Chondrocyte (in vitro differentiated cells): Measurements from ENCODE around the gene TSEN54. TPM values are rescaled to one million over a fixed set of nuclear protein-coding genes. Genes with fewer than 3 reads are reported as not detected.

Source experiments
- DNase-seq: peaks from one replicate; pipeline ENCODE4 v3.0.0; 2021; ENCODE audit warnings: mixed read lengths, low spot score
- H3K27ac Mint-ChIP-seq: one replicate; pipeline ENCODE4 v1.8.0; 2021; ENCODE audit warnings: mild to moderate bottlenecking, moderate library complexity, mixed read lengths; ENCODE audit not compliant: unreplicated experiment
- H3K27me3 Mint-ChIP-seq: 2 replicates; pipeline ENCODE4 v1.8.0; 2021; ENCODE audit warnings: low read depth, mixed read lengths
- H3K36me3 Mint-ChIP-seq: 2 replicates; pipeline ENCODE4 v1.8.0; 2021; ENCODE audit warnings: low read depth, mixed read lengths
- H3K4me1 Mint-ChIP-seq: 2 replicates; pipeline ENCODE4 v1.8.0; 2021; ENCODE audit warnings: low read depth, mild to moderate bottlenecking, mixed read lengths
- H3K4me3 Mint-ChIP-seq: one replicate; pipeline ENCODE4 v1.8.0; 2021; ENCODE audit warnings: mild to moderate bottlenecking, moderate library complexity, mixed read lengths; ENCODE audit not compliant: unreplicated experiment
- H3K9me3 Mint-ChIP-seq: 2 replicates; pipeline ENCODE4 v1.8.0; 2021; ENCODE audit warnings: low read depth, mixed read lengths
- total RNA-seq: library from RNA; stranded (reverse); gene quantifications from 3 replicates; pipeline ENCODE4 v1.2.1, GENCODE V29; 2021
- TF ChIP-seq, protein P1 (sequence below): fragments of 200-600 bp; sonication (generic); IDR thresholded peaks from 2 replicates; pipeline ENCODE4 v1.5.0; 2021; ENCODE audit warnings: antibody characterized with exemption, mild to moderate bottlenecking, moderate library complexity

Gene TSEN54
- total RNA-seq, 1 donor from 2014 or later, result 12.2 TPM

DNA sequence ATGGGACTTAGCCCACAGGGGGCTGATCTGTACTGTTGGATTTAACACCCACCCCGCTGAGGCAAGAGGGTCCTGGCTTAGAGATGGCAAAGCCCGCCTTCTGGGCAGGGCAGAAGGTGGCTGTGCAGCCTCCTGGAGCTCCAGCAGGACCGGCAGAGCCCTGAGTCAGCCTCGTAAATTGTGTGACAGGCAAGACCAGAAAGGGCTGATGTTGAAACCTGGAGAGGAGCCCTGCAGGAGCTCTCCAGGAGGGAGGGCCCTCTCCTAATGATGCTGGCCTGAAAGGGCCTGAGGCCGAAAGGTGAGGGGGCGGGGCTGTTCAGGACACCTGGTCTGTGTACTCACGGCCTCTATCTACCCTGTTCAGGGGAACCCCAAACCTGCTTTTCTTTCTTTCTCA is 48.7 kb downstream of the TSEN54 start:
- Mint-ChIP-seq H3K9me3 (no peaks in the 10 kb centered on the region), H3K27ac (no peak overlapping the region), H3K4me1 (peaks cover 6% of the 10 kb centered on the region), H3K27me3 (peaks cover 7% of the 10 kb centered on the region), H3K36me3 (no peaks in the 10 kb centered on the region), H3K4me3 (no peak overlapping the region)
- no peak for DNase-seq
- TF ChIP-seq, protein P1, sequence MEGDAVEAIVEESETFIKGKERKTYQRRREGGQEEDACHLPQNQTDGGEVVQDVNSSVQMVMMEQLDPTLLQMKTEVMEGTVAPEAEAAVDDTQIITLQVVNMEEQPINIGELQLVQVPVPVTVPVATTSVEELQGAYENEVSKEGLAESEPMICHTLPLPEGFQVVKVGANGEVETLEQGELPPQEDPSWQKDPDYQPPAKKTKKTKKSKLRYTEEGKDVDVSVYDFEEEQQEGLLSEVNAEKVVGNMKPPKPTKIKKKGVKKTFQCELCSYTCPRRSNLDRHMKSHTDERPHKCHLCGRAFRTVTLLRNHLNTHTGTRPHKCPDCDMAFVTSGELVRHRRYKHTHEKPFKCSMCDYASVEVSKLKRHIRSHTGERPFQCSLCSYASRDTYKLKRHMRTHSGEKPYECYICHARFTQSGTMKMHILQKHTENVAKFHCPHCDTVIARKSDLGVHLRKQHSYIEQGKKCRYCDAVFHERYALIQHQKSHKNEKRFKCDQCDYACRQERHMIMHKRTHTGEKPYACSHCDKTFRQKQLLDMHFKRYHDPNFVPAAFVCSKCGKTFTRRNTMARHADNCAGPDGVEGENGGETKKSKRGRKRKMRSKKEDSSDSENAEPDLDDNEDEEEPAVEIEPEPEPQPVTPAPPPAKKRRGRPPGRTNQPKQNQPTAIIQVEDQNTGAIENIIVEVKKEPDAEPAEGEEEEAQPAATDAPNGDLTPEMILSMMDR, result no peak

DNA sequence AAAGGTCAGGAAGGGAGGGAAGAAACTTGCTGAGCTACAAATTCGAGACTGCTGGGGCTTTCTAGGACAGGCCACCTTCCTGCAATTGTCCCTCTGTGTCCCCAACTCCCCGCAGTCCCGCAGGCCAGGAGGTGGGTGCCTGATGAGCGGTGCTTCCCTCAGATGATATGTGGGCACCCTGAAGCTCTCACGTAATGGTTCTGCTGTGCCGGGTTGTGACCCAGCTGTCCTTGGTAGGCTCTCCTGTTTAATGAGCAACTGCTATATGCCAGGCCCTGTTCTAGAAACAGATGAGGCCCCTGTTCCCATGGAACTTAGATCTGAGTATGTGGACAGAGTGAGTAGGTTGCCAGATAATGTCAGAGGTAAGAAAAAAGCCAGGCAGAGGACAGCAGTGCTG is 49.3 kb downstream of the TSEN54 start:
- no peak overlapping the region for H3K27ac Mint-ChIP-seq
- DNase-seq, result no peak
- H3K4me1 Mint-ChIP-seq, result peaks cover 6% of the 10 kb centered on the region
- H3K36me3 Mint-ChIP-seq, result no peaks in the 10 kb centered on the region
- TF ChIP-seq, protein P1, result no peak
- H3K4me3 Mint-ChIP-seq, result no peak overlapping the region
- peaks cover 7% of the 10 kb centered on the region for H3K27me3 Mint-ChIP-seq
- H3K9me3 Mint-ChIP-seq, result no peaks in the 10 kb centered on the region

DNA sequence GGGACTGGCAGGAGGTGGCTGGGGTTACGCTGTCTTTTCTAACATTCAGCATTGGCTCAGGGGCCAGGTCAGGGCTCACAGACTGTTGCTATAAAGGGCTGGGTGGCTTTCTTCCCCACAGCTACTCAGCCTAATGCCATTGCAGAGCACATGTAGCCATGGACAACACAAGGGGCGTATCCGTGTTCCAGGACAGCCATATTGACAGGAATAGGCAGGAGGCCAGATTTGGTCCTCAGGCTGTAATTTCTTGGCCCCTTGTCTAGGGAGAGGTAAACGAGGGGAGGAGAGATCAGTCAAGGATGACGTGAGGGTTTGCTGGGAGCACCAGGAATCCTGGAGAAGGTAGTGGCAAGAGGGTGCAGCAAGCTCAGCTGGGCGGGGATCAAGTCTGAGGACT is 50.1 kb downstream of the TSEN54 start:
- no peaks in the 10 kb centered on the region for H3K36me3 Mint-ChIP-seq
- no peak overlapping the region for H3K4me3 Mint-ChIP-seq
- no peaks in the 10 kb centered on the region for H3K9me3 Mint-ChIP-seq
- TF ChIP-seq, protein P1, result no peak
- H3K4me1 Mint-ChIP-seq, result peaks cover 6% of the 10 kb centered on the region
- no peak overlapping the region for H3K27ac Mint-ChIP-seq
- no peak for DNase-seq
- peaks cover 7% of the 10 kb centered on the region for H3K27me3 Mint-ChIP-seq

DNA sequence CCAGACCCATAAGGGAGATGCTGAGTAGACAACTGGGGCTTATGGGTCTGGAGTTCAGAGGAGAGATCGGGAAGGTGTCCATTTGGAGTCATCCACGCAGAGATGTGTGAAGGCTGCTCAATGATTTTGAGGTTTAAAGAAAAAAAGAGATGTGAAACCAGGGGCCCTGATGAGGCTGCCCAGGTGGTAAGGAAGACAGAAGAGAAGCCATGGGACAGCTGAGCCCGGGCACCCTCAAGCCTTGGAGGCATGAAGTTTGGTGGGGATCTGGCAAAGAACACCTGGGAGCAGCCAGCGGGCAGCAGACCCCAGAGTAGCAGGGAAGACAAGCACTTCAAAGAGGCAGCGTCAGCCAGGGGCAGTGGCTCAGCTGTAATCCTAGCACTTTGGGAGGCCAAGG is 50.5 kb downstream of the TSEN54 start:
- Mint-ChIP-seq H3K27me3 (peaks cover 7% of the 10 kb centered on the region), H3K4me1 (peaks cover 6% of the 10 kb centered on the region), H3K36me3 (no peaks in the 10 kb centered on the region), H3K9me3 (no peaks in the 10 kb centered on the region), H3K27ac (no peak overlapping the region), H3K4me3 (no peak overlapping the region)
- TF ChIP-seq, protein P1, result no peak
- DNase-seq, result no peak

DNA sequence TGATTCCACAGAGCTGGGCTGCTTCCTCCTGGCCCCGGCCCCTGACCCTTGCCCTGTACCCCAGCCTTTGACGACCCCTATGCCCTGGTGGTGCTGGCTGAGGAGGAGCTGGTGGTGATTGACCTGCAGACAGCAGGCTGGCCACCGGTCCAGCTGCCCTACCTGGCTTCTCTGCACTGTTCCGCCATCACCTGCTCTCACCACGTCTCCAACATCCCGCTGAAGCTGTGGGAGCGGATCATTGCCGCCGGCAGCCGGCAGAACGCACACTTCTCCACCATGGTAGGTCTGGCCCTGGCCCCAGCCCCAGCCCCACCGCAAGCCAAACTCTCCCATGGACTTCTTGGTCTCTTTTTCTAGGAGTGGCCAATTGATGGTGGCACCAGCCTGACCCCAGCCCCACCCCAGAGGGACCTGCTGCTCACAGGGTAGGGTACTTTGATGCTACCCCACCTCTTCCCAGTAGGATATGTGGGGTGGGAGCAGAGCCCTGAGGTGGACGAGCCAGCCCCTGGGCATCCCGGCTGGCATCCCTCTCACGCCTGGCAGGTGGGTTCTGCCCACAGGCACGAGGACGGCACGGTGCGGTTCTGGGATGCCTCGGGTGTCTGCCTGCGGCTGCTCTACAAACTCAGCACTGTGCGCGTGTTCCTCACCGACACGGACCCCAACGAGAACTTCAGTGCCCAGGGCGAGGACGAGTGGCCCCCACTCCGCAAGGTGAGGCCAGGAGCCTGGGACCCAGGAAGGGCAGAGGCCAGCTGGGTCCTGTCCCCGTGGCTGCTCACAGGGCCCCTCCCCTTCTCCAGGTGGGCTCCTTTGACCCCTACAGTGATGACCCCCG is 52.3 kb downstream of the TSEN54 start:
- no peaks in the 10 kb centered on the region for H3K36me3 Mint-ChIP-seq
- H3K4me1 Mint-ChIP-seq, result no peaks in the 10 kb centered on the region
- no peak for DNase-seq
- TF ChIP-seq, protein P1, result no peak
- H3K4me3 Mint-ChIP-seq, result no peak overlapping the region
- H3K27me3 Mint-ChIP-seq, result peaks cover 7% of the 10 kb centered on the region
- H3K27ac Mint-ChIP-seq, result no peak overlapping the region
- no peaks in the 10 kb centered on the region for H3K9me3 Mint-ChIP-seq
